Stimulated activated CD4-positive, alpha-beta T cell treated with anti-CD3 and anti-CD28 coated beads, TNF-alpha, amount 100 ng/mL, for 1 hour (primary cell): ENCODE measurements around the gene FTO.
"Not testable (repeated sequence)": the region's sequence is repeated elsewhere in the genome, so short reads cannot be mapped to it uniquely, and the experiment has no call there.

ENCODE experiments used
- DNase-seq, 3 donors: peaks; one replicate each; pipeline ENCODE4 v3.0.0-alpha.2; 2020; ENCODE audit warnings: low read depth in 3 of 3, low spot score in 1 of 3

FTO gene

DNA sequence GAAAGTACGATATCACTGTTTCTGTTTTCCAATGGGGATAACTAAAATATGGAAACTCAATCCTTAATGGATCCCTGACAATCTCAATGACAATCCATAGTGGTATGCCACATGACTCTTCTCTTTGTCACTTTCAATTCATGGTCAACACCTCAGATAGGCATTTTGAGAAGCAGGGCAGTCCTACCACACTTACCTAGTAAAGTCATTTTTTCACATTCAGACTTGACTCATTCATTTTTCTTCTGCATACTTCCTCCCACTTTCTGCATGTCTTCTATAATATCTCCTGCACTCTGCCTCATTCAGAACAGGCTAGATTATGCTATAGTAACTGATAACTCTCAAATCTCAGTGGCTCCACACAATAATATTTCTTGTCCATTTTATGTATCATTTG, 117.5 kb downstream of the FTO start:
- DNase-seq = no peak

DNA sequence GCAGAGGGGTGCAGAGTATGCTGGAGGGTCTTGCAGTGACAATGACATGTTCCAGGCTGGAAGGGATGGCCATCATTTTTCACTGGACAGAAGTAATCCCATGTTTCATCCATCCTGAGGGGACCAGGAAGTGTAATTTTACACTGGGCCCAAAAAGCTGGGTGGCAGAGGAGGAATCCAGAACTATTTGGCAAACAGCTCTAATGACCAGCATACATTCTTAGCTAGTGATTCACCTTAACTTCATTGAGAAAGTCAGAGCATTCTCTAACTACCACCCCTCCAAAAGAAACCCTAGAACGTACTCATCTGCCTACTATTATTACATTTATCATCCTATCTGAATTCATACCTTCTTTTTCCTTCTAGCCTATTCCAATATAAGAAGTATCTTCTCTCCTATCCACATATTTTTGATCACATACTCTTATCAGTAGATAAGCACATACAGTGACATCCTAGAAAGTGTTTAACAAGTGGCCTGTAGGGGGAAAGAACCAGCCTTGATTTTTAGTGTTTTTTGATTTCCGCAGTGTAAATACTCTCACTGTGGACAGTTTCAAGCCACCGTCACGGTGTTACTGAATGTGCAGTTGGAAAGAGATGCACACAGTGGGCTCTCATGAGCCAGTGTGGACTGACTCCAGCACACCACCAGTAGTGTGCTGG, 118.1 kb downstream of the FTO start:
- DNase-seq = no peak

DNA sequence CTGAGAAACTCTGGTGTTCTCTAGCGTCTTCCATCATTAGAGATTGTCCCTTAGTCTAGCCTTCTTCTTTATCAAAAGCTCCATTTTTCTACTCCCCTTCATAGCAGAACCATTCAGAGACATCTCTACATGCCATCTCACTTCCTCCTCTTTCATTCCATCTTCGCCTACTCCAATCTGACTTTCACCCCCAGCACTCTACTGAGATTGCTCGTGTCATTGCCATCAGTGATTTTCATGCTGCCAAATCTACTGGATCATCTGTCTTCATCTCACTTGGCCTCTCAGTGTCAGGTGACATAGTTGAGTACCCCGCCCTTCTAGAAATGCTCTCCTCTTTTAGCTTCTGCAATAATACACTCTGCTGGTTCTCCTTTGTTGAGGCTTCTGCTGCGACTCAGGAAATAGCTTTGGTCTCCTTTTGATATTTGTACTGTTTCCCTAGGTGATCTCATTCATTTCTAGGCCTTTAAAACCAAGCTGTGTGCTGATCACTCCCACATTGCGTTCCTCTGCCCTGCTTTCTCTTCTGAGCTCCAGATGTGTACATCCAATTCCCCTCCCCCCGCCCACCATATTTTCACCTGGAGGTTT, 119.1 kb downstream of the FTO start:
- DNase-seq = no peak

GRCh38 chr16:53826658-53827057, 122.7 kb downstream of the FTO start:
- no peak for DNase-seq

- DNase-seq = no peak
These were observed 123.8 kb downstream of the FTO start for GRCh38 chr16:53827741-53828140.

DNA sequence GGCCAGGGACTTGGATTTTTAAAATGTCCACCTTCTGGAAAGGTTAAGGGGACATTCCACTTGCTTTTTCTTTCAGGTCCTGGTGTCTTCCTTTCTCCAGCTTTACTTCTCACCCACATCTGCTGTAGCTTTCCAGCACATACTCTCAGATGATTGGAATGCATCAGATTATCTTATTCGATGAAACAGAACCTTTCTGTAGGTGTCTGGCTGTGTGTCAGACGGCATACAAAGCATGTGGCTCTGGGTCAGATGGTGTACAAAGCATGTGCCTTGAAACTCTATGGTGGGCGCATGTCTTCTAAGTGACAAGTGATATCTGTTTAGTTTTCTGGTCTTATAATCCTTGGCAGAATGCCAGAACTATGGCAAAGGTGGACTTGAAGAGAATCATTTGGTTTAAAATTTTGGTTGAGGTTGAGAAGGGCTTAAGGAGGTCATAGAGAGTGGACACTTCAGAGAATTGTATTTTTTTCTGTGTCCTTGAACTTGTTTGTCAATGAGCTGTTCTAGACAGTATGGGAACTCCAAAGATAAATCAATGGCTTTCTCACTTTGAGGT, 125.3 kb downstream of the FTO start:
- no peak for DNase-seq

DNA sequence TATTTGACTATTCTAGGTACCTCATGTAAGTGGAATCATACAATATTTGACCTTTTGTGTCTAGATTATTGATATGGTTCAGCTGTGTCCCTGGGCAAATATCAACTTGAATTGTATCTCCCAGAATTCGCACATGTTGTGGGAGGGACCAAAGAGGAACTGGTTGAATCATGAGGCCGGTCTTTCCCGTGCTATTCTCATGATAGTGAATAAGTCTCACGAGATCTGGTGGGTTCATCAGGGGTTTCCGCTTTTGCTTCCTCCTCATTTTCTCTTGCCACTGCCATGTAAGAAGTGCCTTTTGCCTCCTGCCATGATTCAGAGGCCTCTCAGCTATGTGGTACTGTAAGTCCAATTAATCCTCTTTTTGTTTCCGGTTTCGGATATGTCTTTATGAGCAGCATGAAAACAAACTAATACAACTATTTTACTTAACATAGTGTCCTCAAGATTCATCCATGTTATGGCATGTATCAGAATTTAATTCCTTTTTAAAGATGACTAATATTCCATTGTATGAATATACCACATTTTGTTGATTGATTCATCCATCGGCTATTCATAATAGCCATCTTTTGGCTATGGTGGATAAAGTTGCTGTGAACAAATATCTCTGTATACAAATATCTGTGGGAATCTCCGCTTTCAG, 129.1 kb downstream of the FTO start:
- DNase-seq = no peak

- no peak for DNase-seq
These were observed 132.2 kb downstream of the FTO start for GRCh38 chr16:53836142-53836541.

DNA sequence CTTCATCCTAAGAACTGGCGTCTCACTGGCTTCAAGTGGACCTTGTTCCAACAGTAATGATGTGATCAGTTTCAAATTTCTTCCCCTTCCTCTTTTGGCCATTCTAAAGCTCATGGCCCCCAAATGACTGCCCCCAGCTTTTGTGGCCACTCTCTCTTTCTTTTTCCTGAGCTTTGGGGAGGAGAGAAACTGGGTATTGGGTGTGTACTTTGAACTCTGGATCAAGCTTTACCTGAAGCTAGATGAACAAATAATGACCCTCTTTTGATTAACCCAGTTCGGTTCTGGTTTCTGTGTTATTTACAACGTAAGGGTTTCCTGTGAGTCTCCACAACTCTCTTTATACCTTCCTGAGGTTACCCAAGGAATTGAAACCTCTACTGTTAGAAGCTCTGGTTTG, 132.7 kb downstream of the FTO start:
- no peak for DNase-seq

GRCh38 chr16:53837426-53837825, 133.5 kb downstream of the FTO start:
- DNase-seq = no peak

- DNase-seq = no peak
These were observed 135.2 kb downstream of the FTO start for GRCh38 chr16:53839150-53839549.

GRCh38 chr16:53840456-53840855, 136.5 kb downstream of the FTO start:
- DNase-seq = no peak

GRCh38 chr16:53841884-53842283, 137.9 kb downstream of the FTO start:
- no peak for DNase-seq

- DNase-seq = no peak
These were observed 139.1 kb downstream of the FTO start for GRCh38 chr16:53843084-53843483.

DNA sequence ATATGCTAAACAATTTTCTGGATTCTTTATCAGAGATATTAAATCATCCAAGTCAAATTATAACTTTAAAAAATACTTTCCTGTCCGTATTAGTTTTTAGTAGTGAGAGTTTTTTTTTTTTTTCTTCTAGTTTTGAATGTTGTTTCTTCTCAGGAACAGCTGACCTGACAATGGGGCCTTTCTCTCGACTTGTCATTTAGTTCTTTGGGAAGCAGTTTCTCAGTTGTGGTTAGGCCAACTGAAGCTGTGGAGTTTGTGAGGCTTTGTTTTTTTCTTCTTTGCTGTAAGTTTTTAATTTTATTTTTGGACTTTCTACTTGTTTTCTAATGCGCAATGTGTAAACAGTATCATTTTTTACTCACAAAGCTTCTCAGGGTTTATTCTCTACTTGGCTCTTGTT, 140.8 kb downstream of the FTO start:
- no peak for DNase-seq

DNA sequence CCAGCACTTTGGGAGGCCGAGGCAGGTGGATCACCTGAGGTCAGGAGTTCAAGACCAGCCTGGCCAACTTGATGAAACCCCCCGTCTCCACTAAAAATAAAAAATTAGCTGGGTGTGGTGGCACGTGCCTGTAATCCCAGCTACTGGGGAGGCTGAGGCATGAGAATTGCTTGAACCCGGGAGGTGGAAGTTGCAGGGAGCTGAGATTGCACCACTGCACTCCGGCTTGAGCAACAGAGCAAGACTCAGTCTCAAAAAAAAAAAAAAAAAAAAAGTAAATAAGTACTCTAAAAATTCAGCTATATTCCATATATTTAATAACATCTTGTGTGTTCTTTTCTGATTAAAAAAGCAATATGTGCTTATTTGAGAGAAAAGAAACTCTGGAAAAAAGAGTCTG, 142.6 kb downstream of the FTO start:
- not testable (repeated sequence) for DNase-seq

DNA sequence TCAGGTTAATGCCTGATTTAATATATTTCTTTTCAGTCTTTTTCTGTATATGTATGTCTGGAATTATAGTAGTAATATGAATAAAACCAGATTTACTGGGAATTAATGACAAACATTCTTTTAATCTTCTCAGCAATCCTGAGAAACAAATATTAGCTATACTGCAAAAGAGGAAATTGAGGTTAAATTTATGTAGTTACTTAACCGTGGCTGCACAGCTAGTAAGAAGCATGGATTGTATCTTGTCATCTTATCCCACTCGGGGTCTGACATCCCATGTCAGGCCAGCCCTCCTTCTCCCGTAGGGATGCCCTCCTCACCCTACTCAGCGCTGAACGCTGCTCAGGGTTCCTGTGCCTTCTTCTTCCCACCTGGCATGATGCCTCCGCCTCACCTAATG, 143.0 kb downstream of the FTO start:
- DNase-seq = no peak

GRCh38 chr16:53848277-53848942, 144.5 kb downstream of the FTO start:
- DNase-seq = no peak

GRCh38 chr16:53848950-53849349, 145.0 kb downstream of the FTO start:
- no peak for DNase-seq

GRCh38 chr16:53849585-53849984, 145.6 kb downstream of the FTO start:
- no peak for DNase-seq

DNA sequence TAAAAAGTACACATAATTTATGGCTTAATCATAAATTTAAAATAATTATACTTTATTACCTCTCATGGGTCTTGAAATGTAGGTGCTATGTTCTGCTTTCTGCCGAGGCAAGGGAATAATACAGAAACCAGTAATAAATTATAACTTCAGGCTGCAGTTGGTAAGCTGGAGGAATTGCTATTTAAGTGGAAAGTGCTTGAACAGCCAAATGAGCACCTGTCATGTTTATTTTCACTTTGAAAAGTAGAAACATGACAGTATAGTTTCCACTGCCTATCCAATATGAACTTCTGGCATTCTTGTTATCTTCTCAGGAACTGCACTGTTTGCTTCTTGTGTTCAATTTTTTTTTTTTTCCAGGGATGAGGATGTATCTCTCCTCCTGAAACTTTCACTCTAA, 146.0 kb downstream of the FTO start:
- no peak for DNase-seq

- DNase-seq = no peak
These were observed 148.7 kb downstream of the FTO start for GRCh38 chr16:53852678-53853077.
